GM13977 (cell line): ENCODE results near the gene KIF26B.

Experiments used
- DNase-seq: peaks from one replicate; pipeline ENCODE4 v3.0.0; 2012; ENCODE audit warnings: low spot score
- in situ Hi-C: fragments of 300-500 bp; cut with MboI; formaldehyde crosslinking; loops from one replicate; pipeline ENCODE4 v1.12.0; 2022; ENCODE audit warnings: low sequenced_read_pairs, low pct_unique_long_range_greater_than_20kb, mixed read lengths, inconsistent platforms; ENCODE audit not compliant: unreplicated experiment
- TF ChIP-seq, protein P1 (sequence below): IDR thresholded peaks from 2 replicates; pipeline ENCODE4 v1.5.1; 2012; ENCODE audit warnings: mild to moderate bottlenecking, control low read depth; ENCODE audit not compliant: insufficient read depth; ENCODE audit errors: extremely low read depth, missing control alignments

The KIF26B gene

GRCh38 chr1:245361065-245361464 is 206.3 kb downstream of the KIF26B start:
- TF ChIP-seq, protein P1, sequence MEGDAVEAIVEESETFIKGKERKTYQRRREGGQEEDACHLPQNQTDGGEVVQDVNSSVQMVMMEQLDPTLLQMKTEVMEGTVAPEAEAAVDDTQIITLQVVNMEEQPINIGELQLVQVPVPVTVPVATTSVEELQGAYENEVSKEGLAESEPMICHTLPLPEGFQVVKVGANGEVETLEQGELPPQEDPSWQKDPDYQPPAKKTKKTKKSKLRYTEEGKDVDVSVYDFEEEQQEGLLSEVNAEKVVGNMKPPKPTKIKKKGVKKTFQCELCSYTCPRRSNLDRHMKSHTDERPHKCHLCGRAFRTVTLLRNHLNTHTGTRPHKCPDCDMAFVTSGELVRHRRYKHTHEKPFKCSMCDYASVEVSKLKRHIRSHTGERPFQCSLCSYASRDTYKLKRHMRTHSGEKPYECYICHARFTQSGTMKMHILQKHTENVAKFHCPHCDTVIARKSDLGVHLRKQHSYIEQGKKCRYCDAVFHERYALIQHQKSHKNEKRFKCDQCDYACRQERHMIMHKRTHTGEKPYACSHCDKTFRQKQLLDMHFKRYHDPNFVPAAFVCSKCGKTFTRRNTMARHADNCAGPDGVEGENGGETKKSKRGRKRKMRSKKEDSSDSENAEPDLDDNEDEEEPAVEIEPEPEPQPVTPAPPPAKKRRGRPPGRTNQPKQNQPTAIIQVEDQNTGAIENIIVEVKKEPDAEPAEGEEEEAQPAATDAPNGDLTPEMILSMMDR: no peak
- in situ Hi-C loops: no loop called here
- no peak for DNase-seq

DNA sequence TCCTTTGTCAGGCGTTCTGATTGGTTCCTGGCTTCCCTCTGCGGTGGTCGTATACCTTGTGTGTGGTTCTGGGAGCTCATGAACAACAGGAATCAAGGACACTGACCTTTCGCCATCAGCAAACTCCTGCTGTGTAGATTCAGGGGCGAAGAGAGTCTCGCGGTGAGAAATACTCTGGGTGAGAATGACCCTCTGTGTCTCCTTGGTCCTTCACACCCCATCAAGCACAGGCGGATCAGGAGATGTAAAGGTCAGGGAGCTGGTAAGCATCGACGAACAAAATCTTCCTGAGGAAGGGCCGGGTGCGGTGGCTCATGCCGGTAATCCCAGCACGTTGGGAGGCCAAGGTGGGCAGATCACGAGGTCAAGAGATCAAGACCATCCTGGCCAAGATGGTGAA is 207.2 kb downstream of the KIF26B start:
- TF ChIP-seq, protein P1: no peak
- DNase-seq: no peak
- in situ Hi-C loops: no loop called here

- TF ChIP-seq, protein P1: no peak
- DNase-seq: no peak
- in situ Hi-C loops: no loop called here
These were observed 208.8 kb downstream of the KIF26B start for GRCh38 chr1:245363461-245364200.

- in situ Hi-C loops: no loop called here
- TF ChIP-seq, protein P1: no peak
- DNase-seq: no peak
These were observed 210.6 kb downstream of the KIF26B start for GRCh38 chr1:245365095-245366020.

- in situ Hi-C loops: no loop called here
- no peak for DNase-seq
- TF ChIP-seq, protein P1: no peak
These were observed 212.1 kb downstream of the KIF26B start for GRCh38 chr1:245366886-245367285.

DNA sequence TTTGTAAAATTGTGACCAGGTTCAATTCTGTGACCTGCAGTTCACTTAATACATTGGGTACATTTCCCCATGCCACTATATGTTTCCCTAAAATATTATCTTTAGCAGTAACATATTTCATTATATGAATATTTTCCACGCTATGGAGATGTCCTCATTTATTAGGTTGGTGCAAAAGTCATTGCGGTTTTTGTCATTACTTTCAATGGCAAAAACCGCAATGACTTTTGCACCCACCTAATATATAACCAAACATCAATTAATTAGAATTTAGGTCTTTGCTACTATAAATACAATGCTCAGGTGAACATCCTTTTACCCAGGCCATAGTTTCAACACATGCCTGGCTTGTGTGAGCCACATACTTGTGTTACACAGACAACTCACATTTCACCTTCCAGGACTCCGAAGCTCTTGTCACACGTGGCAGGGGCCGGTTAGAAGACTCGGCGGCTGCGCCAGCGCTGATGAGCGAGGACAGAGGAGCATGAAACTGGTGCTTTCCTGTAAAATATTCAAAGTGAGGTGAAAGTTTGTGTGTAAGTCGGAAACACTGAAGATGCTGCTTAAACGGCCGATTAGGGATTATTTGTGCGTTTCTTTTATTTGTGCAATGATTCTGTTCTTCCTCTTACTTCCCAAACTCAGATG is 215.5 kb downstream of the KIF26B start:
- TF ChIP-seq, protein P1: no peak
- in situ Hi-C loops: no loop called here
- DNase-seq: no peak
